Trophoblast cell (in vitro differentiated cells and primary cell): ENCODE measurements around the gene SHOX.

ENCODE experiments used
- DNase-seq, 2 donors: peaks; one replicate each; pipeline ENCODE4 v3.0.0-alpha.2; 2016
- H2AFZ ChIP-seq: 2 replicates; pipeline ENCODE4 v1.6.1; 2013; ENCODE audit warnings: low read length, moderate library complexity, mild to moderate bottlenecking; ENCODE audit not compliant: insufficient read depth, poor library complexity
- H2AK5ac ChIP-seq: 2 replicates; pipeline ENCODE4 v1.6.1; 2013; ENCODE audit warnings: mild to moderate bottlenecking, low read length
- H2BK120ac ChIP-seq: 2 replicates; pipeline ENCODE4 v1.6.1; 2013; ENCODE audit warnings: low read length, mild to moderate bottlenecking, moderate library complexity; ENCODE audit not compliant: insufficient read depth, poor library complexity
- H2BK12ac ChIP-seq: 2 replicates; pipeline ENCODE4 v1.6.1; 2013; ENCODE audit warnings: mild to moderate bottlenecking, low read length, moderate library complexity
- H2BK5ac ChIP-seq: 2 replicates; pipeline ENCODE4 v1.6.1; 2013; ENCODE audit warnings: low read length, low read depth, moderate library complexity, mild to moderate bottlenecking; ENCODE audit not compliant: poor library complexity
- H3K14ac ChIP-seq: 2 replicates; pipeline ENCODE4 v1.6.1; 2013; ENCODE audit warnings: mild to moderate bottlenecking, low read length
- H3K18ac ChIP-seq: 2 replicates; pipeline ENCODE4 v1.6.1; 2013; ENCODE audit warnings: mild to moderate bottlenecking, low read length
- H3K23ac ChIP-seq: 2 replicates; pipeline ENCODE4 v1.6.1; 2013; ENCODE audit warnings: low read length
- H3K27ac ChIP-seq: 2 replicates; pipeline ENCODE4 v1.5.1; 2013; ENCODE audit warnings: low read depth, mild to moderate bottlenecking, inconsistent platforms, low read length, moderate library complexity
- H3K27me3 ChIP-seq: 2 replicates; pipeline ENCODE4 v1.6.1; 2013; ENCODE audit warnings: inconsistent platforms, mild to moderate bottlenecking, low read length, moderate library complexity; ENCODE audit not compliant: insufficient read depth
- H3K36me3 ChIP-seq, 2 experiments: 1 replicate in 1 of 2; 2 replicates in 1 of 2; pipeline ENCODE4 v1.6.1; 2013; ENCODE audit warnings: low read length in 2 of 2, mild to moderate bottlenecking in 2 of 2, moderate library complexity in 1 of 2; ENCODE audit not compliant: insufficient read depth in 2 of 2, control insufficient read depth in 1 of 2
- H3K4ac ChIP-seq: 2 replicates; pipeline ENCODE4 v1.6.1; 2013; ENCODE audit warnings: low read depth, mild to moderate bottlenecking, low read length, moderate library complexity
- H3K4me1 ChIP-seq, 2 experiments: 1 replicate in 1 of 2; 2 replicates in 1 of 2; pipeline ENCODE4 v1.6.1; 2013; ENCODE audit warnings: low read length in 2 of 2, mild to moderate bottlenecking in 2 of 2, moderate library complexity in 1 of 2; ENCODE audit not compliant: insufficient read depth in 2 of 2, control insufficient read depth in 1 of 2
- H3K4me2 ChIP-seq: 2 replicates; pipeline ENCODE4 v1.6.1; 2013; ENCODE audit warnings: inconsistent platforms, mild to moderate bottlenecking, low read length, moderate library complexity
- H3K4me3 ChIP-seq: 2 replicates; pipeline ENCODE4 v1.5.1; 2013; ENCODE audit warnings: mild to moderate bottlenecking, low read depth, low read length, inconsistent platforms
- H3K79me1 ChIP-seq: one replicate; pipeline ENCODE4 v1.6.1; 2013; ENCODE audit warnings: low read length
- H3K79me2 ChIP-seq: 2 replicates; pipeline ENCODE4 v1.6.1; 2013; ENCODE audit warnings: low read length, mild to moderate bottlenecking; ENCODE audit not compliant: control insufficient read depth, insufficient read depth, poor library complexity
- H3K9ac ChIP-seq: 2 replicates; pipeline ENCODE4 v1.6.1; 2013; ENCODE audit warnings: mild to moderate bottlenecking, low read length
- H3K9me3 ChIP-seq: 2 replicates; pipeline ENCODE4 v1.6.1; 2013; ENCODE audit warnings: low read depth, mild to moderate bottlenecking, control low read depth, inconsistent platforms, low read length; ENCODE audit not compliant: insufficient read depth
- H4K12ac ChIP-seq: 2 replicates; pipeline ENCODE4 v1.6.1; 2013; ENCODE audit warnings: low read depth, mild to moderate bottlenecking, low read length, moderate library complexity
- H4K8ac ChIP-seq: 2 replicates; pipeline ENCODE4 v1.6.1; 2013; ENCODE audit warnings: low read depth, mild to moderate bottlenecking, low read length, moderate library complexity
- H4K91ac ChIP-seq: one replicate; pipeline ENCODE4 v1.6.1; 2013; ENCODE audit warnings: low read depth, mild to moderate bottlenecking, low read length, moderate library complexity
- WGBS: extraction: QIAGEN DNeasy Blood & Tissue Kit; methylation state at CpG from one replicate; pipeline ENCODE4 v1.1.7; 2013; ENCODE audit warnings: missing lambda C conversion rate; ENCODE audit not compliant: insufficient read length, insufficient coverage; ENCODE audit errors: extremely low coverage; 5-methylcytosine and 5-hydroxymethylcytosine counted together

Gene SHOX

DNA sequence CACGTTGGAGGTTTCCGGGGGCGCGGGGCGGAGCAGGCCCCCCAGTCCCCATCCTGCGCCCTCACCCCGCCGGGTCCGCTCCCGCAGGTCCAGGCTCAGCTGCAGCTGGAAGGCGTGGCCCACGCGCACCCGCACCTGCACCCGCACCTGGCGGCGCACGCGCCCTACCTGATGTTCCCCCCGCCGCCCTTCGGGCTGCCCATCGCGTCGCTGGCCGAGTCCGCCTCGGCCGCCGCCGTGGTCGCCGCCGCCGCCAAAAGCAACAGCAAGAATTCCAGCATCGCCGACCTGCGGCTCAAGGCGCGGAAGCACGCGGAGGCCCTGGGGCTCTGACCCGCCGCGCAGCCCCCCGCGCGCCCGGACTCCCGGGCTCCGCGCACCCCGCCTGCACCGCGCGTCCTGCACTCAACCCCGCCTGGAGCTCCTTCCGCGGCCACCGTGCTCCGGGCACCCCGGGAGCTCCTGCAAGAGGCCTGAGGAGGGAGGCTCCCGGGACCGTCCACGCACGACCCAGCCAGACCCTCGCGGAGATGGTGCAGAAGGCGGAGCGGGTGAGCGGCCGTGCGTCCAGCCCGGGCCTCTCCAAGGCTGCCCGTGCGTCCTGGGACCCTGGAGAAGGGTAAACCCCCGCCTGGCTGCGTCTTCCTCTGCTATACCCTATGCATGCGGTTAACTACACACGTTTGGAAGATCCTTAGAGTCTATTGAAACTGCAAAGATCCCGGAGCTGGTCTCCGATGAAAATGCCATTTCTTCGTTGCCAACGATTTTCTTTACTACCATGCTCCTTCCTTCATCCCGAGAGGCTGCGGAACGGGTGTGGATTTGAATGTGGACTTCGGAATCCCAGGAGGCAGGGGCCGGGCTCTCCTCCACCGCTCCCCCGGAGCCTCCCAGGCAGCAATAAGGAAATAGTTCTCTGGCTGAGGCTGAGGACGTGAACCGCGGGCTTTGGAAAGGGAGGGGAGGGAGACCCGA lies 14.0 kb downstream of the SHOX start:
- Histone ChIP-seq H2AK5ac (no peak overlapping the region), H4K12ac (no peak overlapping the region), H3K9ac (no peak overlapping the region), H3K14ac (no peak overlapping the region), H3K27ac (no peak overlapping the region), H3K4me3 (peak overlapping the region; percentile 3), H3K79me2 (no peaks in the 10 kb centered on the region), H2BK120ac (no peak overlapping the region), H2AFZ (no peak overlapping the region), H3K36me3 (no peaks in the 10 kb centered on the region), H3K27me3 (peaks cover 53% of the 10 kb centered on the region), H3K9me3 (peaks cover 1% of the 10 kb centered on the region), H2BK5ac (no peak overlapping the region), H3K4me1 (no peaks in the 10 kb centered on the region), H2BK12ac (no peak overlapping the region), H3K79me1 (no peaks in the 10 kb centered on the region), H4K8ac (no peak overlapping the region), H3K18ac (no peak overlapping the region), H4K91ac (no peak overlapping the region), H3K23ac (no peak overlapping the region), H3K4ac (no peak overlapping the region), H3K4me2 (peak overlapping the region; percentile 52)
- no peak for DNase-seq
- WGBS: no CpG with 5 or more reads among the region's 95 CpGs

DNA sequence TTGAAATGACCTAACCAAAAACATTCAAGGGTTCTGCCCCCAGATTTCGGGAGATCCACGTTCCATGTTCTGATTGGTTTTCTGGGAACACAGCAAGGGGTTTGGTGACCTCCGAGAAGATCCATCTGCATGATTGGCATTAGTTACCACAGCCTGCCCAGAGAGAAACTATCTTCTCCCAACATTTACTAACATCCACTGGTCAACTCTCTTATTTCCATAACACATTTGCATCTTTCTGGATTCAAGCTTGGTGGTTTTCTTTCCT lies 15.6 kb downstream of the SHOX start:
- Histone ChIP-seq H3K9ac (no peak overlapping the region), H4K8ac (no peak overlapping the region), H4K91ac (no peak overlapping the region), H3K36me3 (no peaks in the 10 kb centered on the region), H3K14ac (no peak overlapping the region), H3K4ac (no peak overlapping the region), H2BK12ac (no peak overlapping the region), H3K27ac (no peak overlapping the region), H3K4me3 (no peak overlapping the region), H3K23ac (no peak overlapping the region), H3K9me3 (peaks cover 1% of the 10 kb centered on the region), H2BK5ac (no peak overlapping the region), H3K27me3 (peaks cover 39% of the 10 kb centered on the region), H2BK120ac (no peak overlapping the region), H3K4me2 (no peak overlapping the region), H2AK5ac (no peak overlapping the region), H3K79me2 (no peaks in the 10 kb centered on the region), H3K79me1 (no peaks in the 10 kb centered on the region), H3K18ac (no peak overlapping the region), H4K12ac (no peak overlapping the region), H3K4me1 (no peaks in the 10 kb centered on the region), H2AFZ (no peak overlapping the region)
- no CpG with 5 or more reads among the region's 3 CpGs for WGBS
- no peak for DNase-seq

DNA sequence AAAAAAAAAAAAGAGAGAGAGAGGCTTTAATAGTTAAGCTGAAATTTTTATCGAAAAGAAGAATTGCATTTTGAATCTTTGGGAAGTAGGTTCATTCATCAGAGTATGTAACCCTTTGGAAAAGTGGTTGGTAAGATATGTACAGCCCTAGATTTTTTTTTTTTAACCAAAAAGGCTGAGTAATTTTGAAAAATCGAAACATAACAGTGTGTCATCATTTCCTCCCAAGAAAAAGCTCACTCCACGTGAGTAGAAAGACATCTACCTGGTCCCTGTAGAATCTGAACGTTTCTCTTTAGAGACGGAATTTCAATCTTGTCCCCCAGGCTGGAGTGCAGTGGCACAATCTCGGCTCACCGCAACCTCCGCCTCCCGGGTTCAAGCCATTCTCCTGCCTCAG lies 16.2 kb downstream of the SHOX start:
- Histone ChIP-seq H4K12ac (no peak overlapping the region), H2AFZ (no peak overlapping the region), H4K91ac (no peak overlapping the region), H3K27ac (no peak overlapping the region), H3K18ac (no peak overlapping the region), H3K4me1 (no peaks in the 10 kb centered on the region), H3K9me3 (no peaks in the 10 kb centered on the region), H3K14ac (no peak overlapping the region), H3K4ac (no peak overlapping the region), H2AK5ac (no peak overlapping the region), H3K4me2 (no peak overlapping the region), H3K27me3 (peaks cover 33% of the 10 kb centered on the region), H2BK12ac (no peak overlapping the region), H4K8ac (no peak overlapping the region), H2BK5ac (no peak overlapping the region), H3K36me3 (no peaks in the 10 kb centered on the region), H3K79me1 (no peaks in the 10 kb centered on the region), H2BK120ac (no peak overlapping the region), H3K4me3 (no peak overlapping the region), H3K79me2 (no peaks in the 10 kb centered on the region), H3K9ac (no peak overlapping the region), H3K23ac (no peak overlapping the region)
- DNase-seq: no peak
- WGBS: no CpG with 5 or more reads among the region's 9 CpGs

DNA sequence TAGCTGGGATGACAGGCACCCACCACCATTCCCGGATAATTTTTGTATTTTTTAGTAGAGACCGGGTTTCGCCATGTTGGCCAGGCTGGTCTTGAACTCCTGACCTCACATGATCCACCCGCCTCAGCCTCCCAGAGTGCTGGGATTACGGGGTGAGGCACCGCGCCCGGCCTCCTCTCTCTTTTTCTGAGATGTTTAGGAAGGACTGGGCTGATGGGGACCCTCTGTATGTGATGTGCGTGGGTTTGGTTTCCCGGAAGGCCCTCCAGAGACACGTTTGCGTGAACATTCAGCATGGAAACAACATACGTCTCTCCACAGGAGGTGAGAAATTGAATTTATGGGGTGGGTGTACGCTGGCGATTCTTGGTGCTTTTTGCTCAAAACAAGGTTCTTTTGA lies 18.6 kb downstream of the SHOX start:
- H3K4me2 ChIP-seq: no peak overlapping the region
- H3K79me1 ChIP-seq: no peaks in the 10 kb centered on the region
- no peak overlapping the region for H3K27ac ChIP-seq
- H3K4ac ChIP-seq: no peak overlapping the region
- H3K18ac ChIP-seq: no peak overlapping the region
- H3K9ac ChIP-seq: no peak overlapping the region
- no peaks in the 10 kb centered on the region for H3K9me3 ChIP-seq
- no peak overlapping the region for H3K4me3 ChIP-seq
- no peak overlapping the region for H2AFZ ChIP-seq
- no peak overlapping the region for H4K91ac ChIP-seq
- no peaks in the 10 kb centered on the region for H3K79me2 ChIP-seq
- no peak overlapping the region for H2BK120ac ChIP-seq
- no peaks in the 10 kb centered on the region for H3K4me1 ChIP-seq
- no peak overlapping the region for H2AK5ac ChIP-seq
- no peak overlapping the region for H2BK12ac ChIP-seq
- H3K23ac ChIP-seq: no peak overlapping the region
- no peak overlapping the region for H4K8ac ChIP-seq
- H4K12ac ChIP-seq: no peak overlapping the region
- DNase-seq: no peak
- no CpG with 5 or more reads among the region's 15 CpGs for WGBS
- no peak overlapping the region for H2BK5ac ChIP-seq
- H3K14ac ChIP-seq: no peak overlapping the region
- no peaks in the 10 kb centered on the region for H3K36me3 ChIP-seq
- peaks cover 13% of the 10 kb centered on the region for H3K27me3 ChIP-seq
